Hypothalamus (tissue), 51 donors: ENCODE measurements around the gene MCUB.
A peak's percentile ranks its signal among the peaks of the same experiment; 100 is the strongest.
"Not testable (repeated sequence)": the region's sequence is repeated elsewhere in the genome, so short reads cannot be mapped to it uniquely, and the experiment has no call there.

ENCODE experiments used
- DNase-seq, 51 donors: peaks; one replicate each; lab custom pipeline; 2025; lab: John Stamatoyannopoulos, UW

MCUB gene

GRCh38 chr4:109676886-109677285, 116.8 kb downstream of the MCUB start:
- no peak for DNase-seq

- not testable (repeated sequence) for DNase-seq
Observed at GRCh38 chr4:109678472-109678871, 118.4 kb downstream of the MCUB start.

GRCh38 chr4:109678925-109679324, 118.9 kb downstream of the MCUB start:
- not testable (repeated sequence) for DNase-seq

DNA sequence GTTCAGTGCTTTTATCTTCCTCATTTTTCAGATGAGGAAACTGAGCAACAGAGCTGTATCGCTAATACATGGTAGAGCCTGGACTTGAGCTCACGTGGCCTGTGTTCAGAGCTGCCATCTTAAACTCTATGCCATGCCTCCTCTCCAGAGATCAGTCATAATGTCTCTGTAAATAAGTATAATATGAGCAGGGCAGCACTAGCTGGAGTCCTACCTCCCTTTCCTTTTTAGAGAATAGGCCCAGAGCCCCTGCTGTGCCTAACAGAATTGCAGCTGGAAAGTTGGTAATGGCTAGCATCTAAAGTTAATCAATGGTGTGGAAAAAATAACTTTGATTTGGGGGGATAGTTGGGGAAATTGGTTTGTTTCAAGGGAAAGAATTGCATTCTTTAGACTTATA, 122.8 kb downstream of the MCUB start:
- DNase-seq, result no peak

DNA sequence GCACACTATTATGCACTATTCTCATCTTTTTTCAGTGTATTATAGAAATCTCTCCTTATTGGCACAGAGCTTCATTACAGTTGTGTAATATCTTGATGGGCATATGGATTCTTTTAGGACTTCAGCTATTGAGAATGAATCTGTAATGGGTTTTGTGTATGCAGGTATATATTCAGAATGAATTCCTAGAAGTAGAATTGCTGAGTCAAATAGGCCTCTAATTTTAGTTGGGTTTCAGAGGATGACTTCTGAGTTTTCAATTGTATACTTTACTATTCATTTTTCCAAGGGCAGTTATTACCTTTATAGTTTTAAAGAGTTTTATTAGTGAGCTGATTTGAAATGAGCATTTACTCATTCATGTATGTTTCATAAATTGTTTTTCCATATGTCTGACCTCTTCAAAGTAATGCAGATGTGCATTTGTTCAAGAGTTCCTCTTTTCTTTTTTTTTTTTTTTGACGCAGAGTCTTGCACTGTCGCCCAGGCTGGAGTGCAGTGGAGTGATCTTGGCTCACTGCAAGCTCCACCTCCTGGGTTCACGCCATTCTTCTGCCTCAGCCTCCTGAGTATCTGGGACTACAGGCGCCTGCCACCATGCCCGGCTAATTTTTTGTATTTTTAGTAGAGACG, 123.7 kb downstream of the MCUB start:
- DNase-seq, result no peak

- DNase-seq, result no peak
Observed at GRCh38 chr4:109684727-109685126, 124.7 kb downstream of the MCUB start.

- no peak for DNase-seq
Observed at GRCh38 chr4:109690690-109691410, 130.8 kb downstream of the MCUB start.

- DNase-seq, result no peak
Observed at GRCh38 chr4:109691411-109691920, 131.4 kb downstream of the MCUB start.

GRCh38 chr4:109698656-109699055, 138.6 kb downstream of the MCUB start:
- no peak for DNase-seq

GRCh38 chr4:109699553-109700225, 139.6 kb downstream of the MCUB start:
- no peak for DNase-seq

DNA sequence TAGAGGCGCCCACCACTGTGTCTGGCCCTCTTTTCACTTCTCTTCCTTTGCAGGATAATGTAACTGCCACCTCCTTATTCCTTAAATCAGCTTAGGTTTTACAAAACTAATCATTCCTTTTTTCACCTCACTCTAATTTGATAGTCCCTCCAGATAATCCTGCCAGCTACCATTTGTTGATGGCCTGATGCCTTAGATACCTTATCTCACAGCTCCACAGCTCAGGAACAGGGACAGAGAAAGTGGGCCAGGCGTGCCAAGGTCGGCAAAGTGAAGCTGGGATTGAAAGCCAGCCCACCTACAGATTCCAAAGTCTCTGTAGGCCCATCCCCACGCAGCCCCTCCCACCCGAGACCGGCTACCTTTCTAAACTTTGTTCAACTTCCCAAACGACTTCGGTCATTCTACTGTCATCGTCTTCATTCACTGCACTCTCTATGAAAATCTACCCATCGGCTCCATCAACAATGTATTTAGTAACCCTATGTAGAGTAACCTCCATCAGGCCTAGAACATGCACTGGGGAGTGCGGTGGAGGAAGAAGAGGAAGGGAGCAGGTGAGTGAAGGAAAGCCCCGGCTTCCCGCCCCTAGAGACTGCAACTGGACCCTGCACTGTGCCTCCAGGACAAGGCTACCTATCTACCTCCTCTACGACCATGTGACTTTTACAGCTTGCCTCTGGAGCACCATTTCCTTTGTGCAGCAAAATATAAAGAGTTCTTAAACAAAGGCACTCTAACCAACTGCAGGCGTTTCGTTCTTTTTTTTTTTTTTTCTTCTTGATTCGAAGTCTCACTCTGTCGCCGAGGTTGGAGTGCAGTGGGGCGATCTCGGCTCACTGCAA, 141.7 kb downstream of the MCUB start:
- no peak for DNase-seq

- peak; percentile 7 to 85 (median 64) for DNase-seq
Observed at GRCh38 chr4:109702950-109703663, 143.1 kb downstream of the MCUB start, which contains the start of gene CASP6. Gene CASP6, minus strand, starts transcription at chr4:109703445. Its CDS starts 50 bp downstream, at chr4:109703395.

DNA sequence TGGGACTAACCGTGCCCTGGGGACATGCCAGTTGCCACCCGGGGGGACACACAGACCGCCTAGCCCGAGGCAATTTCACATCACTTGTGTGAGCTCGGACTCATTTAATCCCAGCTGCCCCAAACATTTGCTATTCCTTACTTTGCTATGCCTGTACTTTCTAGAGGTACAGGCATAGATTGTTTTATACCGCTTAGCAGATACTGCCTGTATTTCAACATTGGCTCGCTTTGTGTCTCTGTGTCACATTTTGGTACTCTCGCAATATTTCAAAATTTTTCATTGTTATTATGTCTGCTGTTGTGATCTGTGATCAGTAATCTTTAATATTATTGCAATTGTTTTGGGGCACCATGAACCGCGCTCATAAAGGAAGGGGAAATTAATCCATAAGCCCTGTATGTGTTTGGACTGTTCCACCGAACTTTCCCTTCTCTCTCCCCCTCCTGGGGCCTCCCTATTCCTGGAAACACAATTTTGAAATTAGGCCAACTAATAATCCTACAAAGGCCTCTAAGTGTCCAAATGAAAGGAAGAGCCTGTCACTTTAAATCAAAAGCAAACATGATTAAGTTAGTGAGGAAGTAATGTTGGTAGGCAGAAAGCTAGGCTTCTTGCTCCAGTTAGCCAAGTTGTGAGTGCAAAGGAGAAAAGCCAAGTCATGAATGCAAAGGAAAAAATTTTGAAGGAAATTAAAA, 143.8 kb downstream of the MCUB start:
- DNase-seq, result peak in 1 of 51 donors; percentile 29

DNA sequence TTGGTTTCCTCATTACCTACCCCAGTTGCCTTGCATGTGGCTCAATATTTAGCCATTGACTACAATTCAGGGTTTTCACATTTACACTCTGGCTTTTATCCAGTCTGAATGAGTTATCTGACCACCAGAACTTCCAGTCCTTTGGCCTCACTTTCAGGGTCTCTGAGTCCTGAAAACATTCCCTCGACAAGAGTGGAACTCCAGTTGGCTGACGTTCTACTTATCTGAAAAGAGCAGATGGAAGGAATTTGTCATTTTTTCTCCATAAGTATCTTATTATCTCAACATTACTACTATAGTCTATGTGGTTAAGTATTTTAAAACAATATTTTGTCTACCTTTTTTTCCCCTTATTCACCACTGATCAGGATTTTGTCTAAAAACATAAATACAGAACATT, 148.4 kb downstream of the MCUB start:
- no peak for DNase-seq

- no peak for DNase-seq
Observed at GRCh38 chr4:109708990-109709389, 148.9 kb downstream of the MCUB start.

GRCh38 chr4:109713500-109713899, 153.5 kb downstream of the MCUB start:
- no peak for DNase-seq

DNA sequence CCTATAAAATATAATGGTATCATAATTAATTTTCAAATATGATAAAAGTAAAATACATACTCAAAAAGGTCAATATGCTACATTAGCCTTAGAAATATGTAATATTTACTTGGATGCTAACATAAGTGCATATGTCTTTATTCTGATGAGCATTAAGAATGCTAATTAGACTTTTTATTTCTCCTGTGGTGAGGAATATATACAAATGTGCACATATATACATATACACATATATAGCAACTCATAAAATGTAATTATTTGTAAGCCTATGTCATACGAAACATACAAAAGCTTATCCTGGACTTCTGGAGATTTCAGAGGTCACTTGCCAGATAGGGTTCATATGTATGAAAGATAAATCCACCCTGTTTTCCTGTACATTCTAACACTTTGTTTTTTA, 158.7 kb downstream of the MCUB start:
- DNase-seq, result no peak

DNA sequence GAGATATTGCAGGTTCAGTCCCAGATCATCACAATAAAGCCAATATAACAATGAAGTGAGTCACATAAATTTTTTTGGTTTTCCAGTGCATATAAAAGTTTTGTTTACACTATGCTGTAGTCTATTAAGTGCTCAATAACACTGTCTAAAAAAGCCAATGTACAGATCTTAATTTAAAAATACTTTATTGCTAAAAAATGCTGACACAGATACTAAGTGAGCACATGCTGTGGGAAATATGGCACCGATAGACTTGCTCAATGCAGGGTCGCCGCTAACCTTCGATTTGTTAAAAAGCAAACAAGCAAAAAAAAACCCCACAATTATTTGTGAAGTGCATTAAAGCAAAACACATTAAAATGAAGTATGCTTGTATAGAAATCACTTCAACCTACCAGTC, 159.6 kb downstream of the MCUB start:
- no peak for DNase-seq

DNA sequence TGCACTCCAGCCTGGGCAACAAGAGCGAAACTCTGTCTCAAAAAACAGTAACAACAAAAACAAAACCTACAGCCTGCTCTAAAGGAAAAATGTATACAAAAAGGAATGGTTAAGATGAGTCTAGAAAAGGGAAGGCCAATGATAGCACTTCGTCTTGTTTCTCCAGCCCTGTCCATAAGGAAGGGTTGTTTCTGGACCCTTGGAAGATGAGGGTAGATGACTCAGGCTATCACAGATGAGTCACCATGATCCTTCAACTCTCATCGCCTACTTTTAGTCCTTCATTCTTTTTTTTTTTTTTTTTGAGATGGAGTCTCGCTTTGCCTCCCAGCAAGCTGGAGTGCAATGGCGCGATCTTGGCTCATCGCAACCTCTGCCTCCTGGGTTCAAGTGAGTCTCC, 161.0 kb downstream of the MCUB start:
- no peak for DNase-seq
